T-helper 22 cell (primary cell): ENCODE results near the gene USP30.
"Not testable (repeated sequence)": the region's sequence is repeated elsewhere in the genome, so short reads cannot be mapped to it uniquely, and the experiment has no call there.

Experiments used
- DNase-seq: peaks from one replicate; pipeline ENCODE4 v3.0.0-alpha.2; 2020; ENCODE audit warnings: low read depth

Gene USP30, protein sequence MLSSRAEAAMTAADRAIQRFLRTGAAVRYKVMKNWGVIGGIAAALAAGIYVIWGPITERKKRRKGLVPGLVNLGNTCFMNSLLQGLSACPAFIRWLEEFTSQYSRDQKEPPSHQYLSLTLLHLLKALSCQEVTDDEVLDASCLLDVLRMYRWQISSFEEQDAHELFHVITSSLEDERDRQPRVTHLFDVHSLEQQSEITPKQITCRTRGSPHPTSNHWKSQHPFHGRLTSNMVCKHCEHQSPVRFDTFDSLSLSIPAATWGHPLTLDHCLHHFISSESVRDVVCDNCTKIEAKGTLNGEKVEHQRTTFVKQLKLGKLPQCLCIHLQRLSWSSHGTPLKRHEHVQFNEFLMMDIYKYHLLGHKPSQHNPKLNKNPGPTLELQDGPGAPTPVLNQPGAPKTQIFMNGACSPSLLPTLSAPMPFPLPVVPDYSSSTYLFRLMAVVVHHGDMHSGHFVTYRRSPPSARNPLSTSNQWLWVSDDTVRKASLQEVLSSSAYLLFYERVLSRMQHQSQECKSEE

GRCh38 chr12:109052414-109053323, at the start of gene USP30:
USP30 (plus strand) TSS chr12:109052576; CDS start chr12:109052679, 103 bp downstream.
- peak; percentile 69 for DNase-seq

DNA sequence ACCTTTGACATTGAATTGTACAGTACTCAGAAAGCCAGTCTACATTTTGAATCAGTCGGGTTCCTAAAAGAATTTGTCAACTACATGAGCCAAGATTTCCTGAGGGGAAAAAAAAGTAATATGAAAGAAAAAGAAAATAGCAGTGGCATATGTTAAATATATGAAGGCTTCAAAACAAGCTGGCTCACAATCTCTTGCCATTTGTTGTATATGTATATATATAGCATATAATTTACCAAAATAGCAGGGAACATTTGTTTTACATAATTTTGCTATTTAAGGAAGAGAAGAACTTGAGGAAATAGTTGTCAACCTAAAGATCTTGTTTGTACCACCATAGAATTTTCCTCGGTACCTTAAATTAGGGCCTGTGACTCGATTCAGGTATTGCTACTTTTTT, 48.4 kb upstream of the USP30 start:
- DNase-seq = no peak

GRCh38 chr12:109009766-109010165, 42.6 kb upstream of the USP30 start:
- no peak for DNase-seq

DNA sequence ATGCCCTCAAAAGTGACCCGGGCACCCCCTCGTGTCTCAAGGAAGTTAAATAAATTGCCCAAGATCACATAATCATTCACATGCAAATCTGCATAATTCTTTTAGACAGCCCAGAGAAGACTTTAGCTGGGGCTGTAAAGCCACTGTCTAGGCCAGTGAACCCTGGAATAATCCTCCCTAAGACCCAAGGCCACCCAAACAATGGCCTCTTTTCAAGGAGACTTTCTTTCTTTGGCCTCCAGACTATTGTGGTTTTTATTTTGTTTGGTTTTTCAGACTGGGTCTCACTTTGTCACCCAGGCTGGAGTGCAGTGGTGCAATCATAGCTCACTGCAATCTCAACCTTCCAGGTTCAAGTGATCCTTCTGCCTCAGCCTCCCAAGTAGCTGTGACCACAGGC, 42.1 kb upstream of the USP30 start:
- DNase-seq = no peak

DNA sequence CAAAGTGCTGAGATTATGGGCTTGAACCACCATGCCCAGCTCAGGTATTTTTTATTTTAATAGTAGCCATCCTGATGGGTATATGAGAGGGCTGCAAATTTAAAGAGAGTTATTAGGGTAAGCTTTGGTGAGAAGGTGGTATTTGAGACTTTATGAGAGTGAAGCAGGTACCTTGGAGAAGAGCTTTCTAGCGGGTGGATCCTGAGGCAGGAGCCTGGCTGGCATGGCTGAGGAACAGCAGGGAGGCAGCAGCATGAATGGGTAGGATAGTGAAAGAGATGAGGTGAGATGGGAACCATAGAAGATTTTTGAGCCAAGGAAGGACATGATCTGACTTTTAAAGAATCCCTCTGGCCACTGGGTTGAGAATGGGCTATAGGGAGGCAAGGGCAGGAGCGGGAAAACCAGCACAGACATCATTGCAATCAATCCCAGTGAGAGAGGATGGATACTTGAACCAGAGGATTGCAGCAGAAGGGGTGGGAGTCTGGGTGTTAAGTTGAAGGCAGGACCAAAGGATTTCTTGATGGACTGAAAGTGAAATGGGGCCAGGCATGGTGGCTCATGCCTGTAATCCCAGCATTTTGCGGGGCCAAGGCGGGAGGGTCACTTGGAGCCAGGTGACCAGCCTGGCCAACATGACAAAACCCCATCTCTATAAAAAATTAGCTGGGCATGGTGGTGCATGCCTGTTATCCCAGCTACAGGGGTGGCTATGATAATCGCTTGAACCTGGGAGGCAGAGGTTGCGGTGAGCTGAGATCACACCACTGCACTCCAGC, 37.2 kb upstream of the USP30 start:
- DNase-seq = no peak

- DNase-seq = no peak
These were observed 36.4 kb upstream of the USP30 start for GRCh38 chr12:109016016-109016415.

- no peak for DNase-seq
These were observed 35.4 kb upstream of the USP30 start for GRCh38 chr12:109016978-109017377.

GRCh38 chr12:109018296-109018695, 34.1 kb upstream of the USP30 start:
- DNase-seq = no peak

GRCh38 chr12:109020146-109020795, 32.1 kb upstream of the USP30 start:
- DNase-seq = no peak

GRCh38 chr12:109020796-109021380, 31.5 kb upstream of the USP30 start, which contains the start of gene SVOP:
SVOP (minus strand) TSS chr12:109021068; CDS start chr12:109020868, 200 bp downstream.
- no peak for DNase-seq

DNA sequence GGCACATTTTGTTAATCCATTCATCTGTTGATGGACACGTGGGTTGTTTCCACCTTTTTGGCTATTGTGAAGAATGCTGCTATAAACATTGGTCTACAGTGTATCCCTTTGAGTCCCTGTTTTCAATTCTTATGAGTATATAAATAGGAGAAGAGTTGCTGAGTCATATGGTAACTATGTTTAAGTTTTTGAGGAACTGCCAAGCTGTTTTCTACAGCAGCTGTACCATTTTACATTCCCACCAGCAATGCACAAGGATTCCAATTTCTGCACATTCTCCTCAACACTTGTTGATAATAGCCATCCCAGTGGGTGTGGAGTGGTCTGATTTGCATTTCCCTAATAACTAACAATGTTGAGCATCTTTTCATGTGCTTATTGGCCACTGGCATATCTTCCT, 24.6 kb upstream of the USP30 start:
- no peak for DNase-seq

DNA sequence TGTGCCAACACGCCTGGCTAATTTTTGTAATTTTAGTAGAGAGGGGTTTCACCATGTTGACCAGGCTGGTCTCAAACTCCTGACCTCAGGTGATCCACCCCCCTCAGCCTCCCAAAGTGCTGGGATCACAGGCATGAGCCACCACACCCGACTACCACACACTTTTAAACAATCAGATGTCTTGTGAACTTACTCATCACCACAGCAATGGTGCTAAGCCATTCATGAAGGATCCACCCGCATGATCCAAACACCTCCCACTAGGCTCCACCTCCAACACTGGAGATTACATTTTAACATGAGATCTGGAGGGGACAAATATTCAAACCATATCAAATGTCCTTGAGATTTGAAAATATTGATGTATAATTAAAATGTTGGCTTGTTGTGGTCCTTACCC, 23.8 kb upstream of the USP30 start:
- not testable (repeated sequence) for DNase-seq

- no peak for DNase-seq
These were observed 23.0 kb upstream of the USP30 start for GRCh38 chr12:109029411-109029810.

DNA sequence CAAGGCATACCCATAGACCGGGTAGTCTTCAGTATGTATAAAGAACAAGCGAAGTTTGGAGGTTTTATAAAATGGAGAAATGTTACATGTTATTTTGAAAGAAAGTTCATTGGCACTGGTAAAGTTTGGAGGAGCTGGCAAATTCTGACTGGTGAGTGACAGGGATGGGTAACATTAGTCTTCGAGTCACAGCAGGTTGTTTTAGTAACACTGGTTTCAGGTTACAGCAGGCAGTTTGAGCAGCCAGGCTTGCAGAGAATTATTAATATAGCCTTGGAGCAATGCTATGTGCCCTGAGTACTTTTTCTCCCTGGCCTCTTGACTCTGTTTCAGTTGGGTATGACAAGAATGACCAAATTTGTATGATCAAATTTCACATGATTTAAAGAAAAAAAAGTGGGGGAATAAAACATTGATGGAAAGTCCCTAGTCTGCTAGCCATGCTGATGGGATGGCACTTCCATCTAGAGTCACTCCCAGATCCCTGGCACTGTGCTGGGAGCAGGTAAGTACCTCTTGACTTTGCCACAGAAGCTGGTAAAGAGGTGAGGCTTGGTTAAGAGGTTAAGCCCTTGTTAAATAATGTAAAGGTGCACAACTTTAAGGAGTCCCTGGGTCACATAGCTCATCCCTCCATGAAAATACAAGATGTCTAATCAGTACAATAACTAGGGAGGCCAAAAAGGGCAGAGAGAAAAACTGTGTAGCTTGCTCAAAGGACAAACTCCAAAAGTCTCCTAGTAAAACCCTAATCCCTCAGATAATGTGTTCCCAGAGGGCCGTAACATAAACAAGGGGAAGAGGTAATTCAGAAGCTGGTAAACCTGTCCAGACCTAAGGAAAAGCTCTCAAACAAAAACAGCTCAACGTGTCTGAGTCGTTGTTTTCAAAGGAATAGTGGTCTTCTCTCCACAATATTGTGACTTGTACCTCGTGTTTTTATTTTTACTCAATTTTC, 18.9 kb upstream of the USP30 start:
- DNase-seq = no peak

DNA sequence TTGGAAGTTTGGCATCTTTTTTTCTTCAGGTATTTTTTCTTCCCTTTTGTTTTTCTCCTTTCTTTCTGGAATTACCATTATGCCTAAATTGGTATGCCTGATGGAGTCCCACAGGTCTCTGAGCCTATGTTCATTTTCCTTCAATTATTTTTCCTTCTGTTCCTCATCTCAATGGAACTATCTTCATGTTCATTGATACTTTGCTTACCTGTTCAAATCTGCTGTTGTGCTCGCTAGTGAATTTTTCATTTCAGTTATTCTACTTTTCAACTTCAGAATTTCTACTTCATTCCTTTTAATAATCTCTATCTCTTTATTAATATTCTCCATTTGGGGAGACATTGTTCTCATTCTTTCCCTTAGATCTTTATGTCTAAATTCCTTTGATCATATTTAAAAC, 15.4 kb upstream of the USP30 start:
- no peak for DNase-seq

- no peak for DNase-seq
These were observed 8.1 kb upstream of the USP30 start for GRCh38 chr12:109044241-109044640.

DNA sequence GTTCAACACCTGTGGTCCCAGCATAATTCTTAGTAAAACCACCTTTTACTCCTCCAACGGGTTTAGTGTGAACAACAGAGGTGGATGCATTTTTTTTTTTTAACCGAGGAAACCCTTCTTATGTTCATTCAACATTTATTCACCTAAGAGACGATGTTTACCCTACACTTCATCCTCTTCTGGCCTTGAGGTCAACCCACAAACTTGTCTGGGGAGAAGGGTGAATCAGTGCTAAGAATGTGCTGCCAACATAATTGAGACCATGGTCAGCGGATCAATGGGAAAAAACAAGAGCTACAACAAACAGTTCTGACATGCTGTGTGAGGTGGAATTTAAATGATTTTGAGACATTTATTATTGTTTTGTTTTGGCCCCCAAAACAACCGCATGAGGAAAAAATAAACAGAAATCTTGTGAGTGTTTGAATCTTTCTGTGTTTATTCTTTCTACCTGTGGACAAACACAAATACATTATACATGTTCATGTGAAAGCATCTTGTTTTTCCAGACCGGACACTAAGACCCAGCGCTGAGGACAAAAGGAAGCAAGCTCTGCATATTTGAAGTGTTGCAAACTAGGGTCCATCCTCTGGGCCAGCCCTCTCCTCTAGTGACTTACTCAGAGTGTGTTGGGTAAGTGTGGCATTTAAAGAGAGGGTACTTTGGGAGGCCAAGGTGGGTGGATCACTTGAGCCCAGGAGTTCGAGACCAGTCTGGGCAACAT, 5.1 kb upstream of the USP30 start:
- DNase-seq = no peak

DNA sequence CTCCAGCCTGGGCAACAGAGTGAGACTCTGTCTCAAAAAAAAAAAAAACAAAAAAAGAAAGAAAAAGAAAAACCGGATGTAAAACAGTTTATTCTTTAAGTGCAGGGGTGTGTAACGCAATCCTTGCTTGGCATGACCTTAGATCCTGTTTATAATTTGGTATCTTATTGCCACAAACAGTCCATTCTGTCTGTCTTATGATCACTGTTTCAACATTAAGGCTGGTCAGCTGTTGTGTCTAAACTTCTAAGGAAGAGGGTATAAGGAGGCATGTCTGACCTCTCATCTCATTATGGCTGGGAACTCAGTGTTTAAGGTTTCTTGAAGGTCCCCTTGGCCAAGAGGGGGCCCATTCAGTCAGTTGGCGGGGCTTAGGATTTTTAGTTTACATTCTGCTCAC, 3.7 kb upstream of the USP30 start:
- not testable (repeated sequence) for DNase-seq

DNA sequence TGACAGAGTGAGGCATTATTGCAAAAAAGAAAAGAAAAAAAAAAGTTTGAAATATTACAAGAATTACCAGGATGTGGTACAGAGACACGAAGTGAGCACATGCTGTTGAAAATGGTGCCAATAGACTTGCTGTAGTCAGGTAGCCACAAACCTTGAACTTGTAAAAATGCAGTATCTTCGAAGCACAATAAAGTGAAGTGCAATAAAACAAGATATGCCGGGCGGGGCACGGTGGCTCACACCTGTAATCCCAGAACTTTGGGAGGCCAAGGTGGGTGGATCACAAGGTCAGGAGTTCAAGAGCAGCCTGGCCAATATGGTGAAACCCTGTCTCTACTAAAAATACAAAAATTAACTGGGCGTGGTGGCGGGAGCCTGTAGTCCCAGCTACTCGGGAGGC, 2.6 kb upstream of the USP30 start:
- not testable (repeated sequence) for DNase-seq
